ENCODE data around the gene LAMA3. TPM values are rescaled to one million over a fixed set of nuclear protein-coding genes. Genes with fewer than 3 reads are reported as not detected.

The LAMA3 gene
- polyA plus RNA-seq, 1 donor from 2014 or later: 3.4 TPM

DNA sequence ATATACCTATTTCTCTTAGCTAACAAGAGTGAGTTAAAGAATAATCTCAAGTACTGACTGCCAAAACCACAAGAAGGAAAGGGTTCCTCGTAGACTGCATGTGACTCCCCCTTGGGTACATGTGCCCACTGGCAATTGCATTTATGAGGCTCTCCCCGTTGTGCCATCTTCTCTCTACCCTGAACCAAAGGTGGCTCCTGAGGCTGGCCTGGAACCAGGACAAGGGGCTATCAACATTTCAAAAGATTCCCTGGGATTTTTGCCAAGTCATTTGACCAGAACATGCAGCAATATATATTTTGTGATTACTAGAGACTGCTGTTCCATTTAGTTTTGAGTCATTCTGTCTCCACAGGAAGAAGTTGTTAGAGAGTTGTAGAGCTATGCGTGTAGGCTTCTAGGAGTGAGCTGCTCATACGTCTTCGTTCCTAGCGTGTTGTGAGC, 45.8 kb downstream of the LAMA3 start:
- H2AFZ ChIP-seq (ENCODE audit: low read depth, low read length): no peak overlapping the region
- H3K4me2 ChIP-seq (ENCODE audit: low read length): no peak overlapping the region
- no peaks in the 10 kb centered on the region for H3K36me3 ChIP-seq (ENCODE audit: insufficient read depth, low read length)
- H3K27me3 ChIP-seq (ENCODE audit: insufficient read depth, low read depth, low read length): no peaks in the 10 kb centered on the region
- H3K79me2 ChIP-seq (replicated peaks; ENCODE audit: insufficient read depth, low read length): no peaks in the 10 kb centered on the region
- H3K9ac ChIP-seq (ENCODE audit: low read length): no peak overlapping the region
- no peak for TF ChIP-seq RAD21 (conservative IDR thresholded peaks at IDR 0.05)
- TF ChIP-seq, protein P1, sequence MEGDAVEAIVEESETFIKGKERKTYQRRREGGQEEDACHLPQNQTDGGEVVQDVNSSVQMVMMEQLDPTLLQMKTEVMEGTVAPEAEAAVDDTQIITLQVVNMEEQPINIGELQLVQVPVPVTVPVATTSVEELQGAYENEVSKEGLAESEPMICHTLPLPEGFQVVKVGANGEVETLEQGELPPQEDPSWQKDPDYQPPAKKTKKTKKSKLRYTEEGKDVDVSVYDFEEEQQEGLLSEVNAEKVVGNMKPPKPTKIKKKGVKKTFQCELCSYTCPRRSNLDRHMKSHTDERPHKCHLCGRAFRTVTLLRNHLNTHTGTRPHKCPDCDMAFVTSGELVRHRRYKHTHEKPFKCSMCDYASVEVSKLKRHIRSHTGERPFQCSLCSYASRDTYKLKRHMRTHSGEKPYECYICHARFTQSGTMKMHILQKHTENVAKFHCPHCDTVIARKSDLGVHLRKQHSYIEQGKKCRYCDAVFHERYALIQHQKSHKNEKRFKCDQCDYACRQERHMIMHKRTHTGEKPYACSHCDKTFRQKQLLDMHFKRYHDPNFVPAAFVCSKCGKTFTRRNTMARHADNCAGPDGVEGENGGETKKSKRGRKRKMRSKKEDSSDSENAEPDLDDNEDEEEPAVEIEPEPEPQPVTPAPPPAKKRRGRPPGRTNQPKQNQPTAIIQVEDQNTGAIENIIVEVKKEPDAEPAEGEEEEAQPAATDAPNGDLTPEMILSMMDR (IDR thresholded peaks at IDR 0.05; ENCODE audit: poor library complexity, severe bottlenecking): no peak
- no peak for TF ChIP-seq EZH2 (IDR thresholded peaks at IDR 0.05; ENCODE audit: borderline replicate concordance, insufficient read depth, low read length, poor library complexity, severe bottlenecking)
- TF ChIP-seq SMC3 (conservative IDR thresholded peaks at IDR 0.05; ENCODE audit: poor library complexity): no peak
- TF ChIP-seq EP300 (conservative IDR thresholded peaks at IDR 0.05; ENCODE audit: poor library complexity, severe bottlenecking): no peak
- TF ChIP-seq POLR2AphosphoS5 (IDR thresholded peaks at IDR 0.05): no peak
- no peak for TF ChIP-seq MXI1 (conservative IDR thresholded peaks at IDR 0.05; ENCODE audit: poor library complexity, severe bottlenecking)
- H3F3A ChIP-seq (ENCODE audit: insufficient read depth, low read length, poor library complexity, severe bottlenecking): no peaks in the 10 kb centered on the region
- H3K9me3 ChIP-seq (ENCODE audit: low read length): no peaks in the 10 kb centered on the region
- no peaks in the 10 kb centered on the region for H4K20me1 ChIP-seq (ENCODE audit: insufficient read depth)
- H3K4me3 ChIP-seq (ENCODE audit: low read length): no peak overlapping the region
- no peaks in the 10 kb centered on the region for H3K9me2 ChIP-seq (ENCODE audit: insufficient read depth, low read length)
- no peak overlapping the region for H3K27ac ChIP-seq (ENCODE audit: low read length)

DNA sequence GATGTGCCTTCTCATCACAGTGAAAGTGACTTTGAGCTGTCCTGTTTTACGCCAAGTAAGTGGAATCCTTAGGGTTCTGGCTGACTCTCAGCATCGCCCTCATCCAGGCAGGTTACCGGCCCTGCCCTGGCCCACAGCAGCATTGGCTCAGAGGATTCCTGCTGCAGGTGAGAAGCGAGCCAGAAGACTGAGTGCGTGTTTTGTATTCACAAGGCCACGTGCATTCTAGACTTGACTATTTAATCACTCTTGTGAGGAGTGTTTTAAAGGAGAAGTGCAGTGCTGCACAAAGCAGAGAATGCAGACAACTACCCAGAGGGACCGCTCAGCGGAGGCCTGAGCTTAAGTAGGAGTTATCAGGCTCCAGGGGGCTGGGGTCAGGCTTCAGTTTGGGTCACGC, 48.3 kb downstream of the LAMA3 start:
- Histone ChIP-seq H3K4me3 (ENCODE audit: low read length) (no peak overlapping the region), H3K9me3 (ENCODE audit: low read length) (no peaks in the 10 kb centered on the region), H2AFZ (ENCODE audit: low read depth, low read length) (no peak overlapping the region), H3F3A (ENCODE audit: insufficient read depth, low read length, poor library complexity, severe bottlenecking) (no peaks in the 10 kb centered on the region), H4K20me1 (ENCODE audit: insufficient read depth) (no peaks in the 10 kb centered on the region), H3K27me3 (ENCODE audit: insufficient read depth, low read depth, low read length) (no peaks in the 10 kb centered on the region), H3K4me2 (ENCODE audit: low read length) (no peak overlapping the region), H3K9me2 (ENCODE audit: insufficient read depth, low read length) (no peaks in the 10 kb centered on the region), H3K36me3 (ENCODE audit: insufficient read depth, low read length) (no peaks in the 10 kb centered on the region), H3K9ac (ENCODE audit: low read length) (no peak overlapping the region), H3K79me2 (replicated peaks; ENCODE audit: insufficient read depth, low read length) (no peaks in the 10 kb centered on the region), H3K27ac (ENCODE audit: low read length) (no peak overlapping the region)
- TF ChIP-seq SMC3 (conservative IDR thresholded peaks at IDR 0.05; ENCODE audit: poor library complexity) (no peak), EP300 (conservative IDR thresholded peaks at IDR 0.05; ENCODE audit: poor library complexity, severe bottlenecking) (no peak), EZH2 (IDR thresholded peaks at IDR 0.05; ENCODE audit: borderline replicate concordance, insufficient read depth, low read length, poor library complexity, severe bottlenecking) (no peak), RAD21 (conservative IDR thresholded peaks at IDR 0.05) (no peak), POLR2AphosphoS5 (IDR thresholded peaks at IDR 0.05) (no peak), TAF1 (IDR thresholded peaks at IDR 0.05; ENCODE audit: low read depth) (no peak), MXI1 (conservative IDR thresholded peaks at IDR 0.05; ENCODE audit: poor library complexity, severe bottlenecking) (no peak)
- TF ChIP-seq, protein P1 (IDR thresholded peaks at IDR 0.05; ENCODE audit: poor library complexity, severe bottlenecking): no peak
- TF ChIP-seq, protein P2, sequence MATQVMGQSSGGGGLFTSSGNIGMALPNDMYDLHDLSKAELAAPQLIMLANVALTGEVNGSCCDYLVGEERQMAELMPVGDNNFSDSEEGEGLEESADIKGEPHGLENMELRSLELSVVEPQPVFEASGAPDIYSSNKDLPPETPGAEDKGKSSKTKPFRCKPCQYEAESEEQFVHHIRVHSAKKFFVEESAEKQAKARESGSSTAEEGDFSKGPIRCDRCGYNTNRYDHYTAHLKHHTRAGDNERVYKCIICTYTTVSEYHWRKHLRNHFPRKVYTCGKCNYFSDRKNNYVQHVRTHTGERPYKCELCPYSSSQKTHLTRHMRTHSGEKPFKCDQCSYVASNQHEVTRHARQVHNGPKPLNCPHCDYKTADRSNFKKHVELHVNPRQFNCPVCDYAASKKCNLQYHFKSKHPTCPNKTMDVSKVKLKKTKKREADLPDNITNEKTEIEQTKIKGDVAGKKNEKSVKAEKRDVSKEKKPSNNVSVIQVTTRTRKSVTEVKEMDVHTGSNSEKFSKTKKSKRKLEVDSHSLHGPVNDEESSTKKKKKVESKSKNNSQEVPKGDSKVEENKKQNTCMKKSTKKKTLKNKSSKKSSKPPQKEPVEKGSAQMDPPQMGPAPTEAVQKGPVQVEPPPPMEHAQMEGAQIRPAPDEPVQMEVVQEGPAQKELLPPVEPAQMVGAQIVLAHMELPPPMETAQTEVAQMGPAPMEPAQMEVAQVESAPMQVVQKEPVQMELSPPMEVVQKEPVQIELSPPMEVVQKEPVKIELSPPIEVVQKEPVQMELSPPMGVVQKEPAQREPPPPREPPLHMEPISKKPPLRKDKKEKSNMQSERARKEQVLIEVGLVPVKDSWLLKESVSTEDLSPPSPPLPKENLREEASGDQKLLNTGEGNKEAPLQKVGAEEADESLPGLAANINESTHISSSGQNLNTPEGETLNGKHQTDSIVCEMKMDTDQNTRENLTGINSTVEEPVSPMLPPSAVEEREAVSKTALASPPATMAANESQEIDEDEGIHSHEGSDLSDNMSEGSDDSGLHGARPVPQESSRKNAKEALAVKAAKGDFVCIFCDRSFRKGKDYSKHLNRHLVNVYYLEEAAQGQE (IDR thresholded peaks at IDR 0.05; ENCODE audit: borderline replicate concordance): no peak
